ENCODE results near the gene FTCD.

- TF ChIP-seq CTCF (conservative IDR thresholded peaks at IDR 0.05), result no peak
- TF ChIP-seq EZH2 (IDR thresholded peaks at IDR 0.05; ENCODE audit: low read depth), result no peak
Observed at GRCh38 chr21:46124083-46124925, 31.1 kb downstream of the FTCD start.
